HEK293T (cell line): Measurements from ENCODE around the gene CSGALNACT2.
"Not testable (repeated sequence)": the region's sequence is repeated elsewhere in the genome, so short reads cannot be mapped to it uniquely, and the experiment has no call there.

Source experiments
- CTCF ChIA-PET: fragments of 350-600 bp; formaldehyde crosslinking; extraction: SDS; loops from one replicate; lab custom pipeline; 2021; ENCODE audit warnings: antibody characterized with exemption, inconsistent platforms; lab: Yijun Ruan, JAX
- POLR2A ChIA-PET: fragments of 350-600 bp; formaldehyde crosslinking; extraction: SDS; loops from one replicate; lab custom pipeline; 2020; ENCODE audit warnings: antibody characterized with exemption, inconsistent platforms; lab: Yijun Ruan, JAX
- DNase-seq: peaks from one replicate; pipeline ENCODE4 v3.0.0; 2012; ENCODE audit warnings: mixed read lengths; ENCODE audit errors: extremely low spot score
- ARNT ChIP-seq: fragments of 450-650 bp; IDR thresholded peaks from 2 replicates; pipeline ENCODE4 v1.6.1; 2017; ENCODE audit warnings: mild to moderate bottlenecking
- BHLHE40 ChIP-seq: fragments of 450-650 bp; IDR thresholded peaks from 2 replicates; pipeline ENCODE4 v1.6.1; 2016; ENCODE audit warnings: mild to moderate bottlenecking, moderate library complexity, borderline replicate concordance
- CTBP1 ChIP-seq: fragments of 450-650 bp; IDR thresholded peaks from 2 replicates; pipeline ENCODE4 v1.6.1; 2016; ENCODE audit warnings: borderline replicate concordance
- ELF4 ChIP-seq: fragments of 450-650 bp; IDR thresholded peaks from 2 replicates; pipeline ENCODE4 v1.6.1; 2017; ENCODE audit warnings: antibody characterized with exemption
- FOXA1 ChIP-seq: fragments of 450-650 bp; IDR thresholded peaks from 2 replicates; pipeline ENCODE4 v1.6.1; 2016; ENCODE audit warnings: mild to moderate bottlenecking
- FOXK2 ChIP-seq: fragments of 450-650 bp; IDR thresholded peaks from 2 replicates; pipeline ENCODE4 v1.6.1; 2016; ENCODE audit warnings: mild to moderate bottlenecking
- FOXM1 ChIP-seq: fragments of 450-650 bp; IDR thresholded peaks from 2 replicates; pipeline ENCODE4 v1.6.1; 2017; ENCODE audit warnings: mild to moderate bottlenecking, borderline replicate concordance
- HDGF ChIP-seq: fragments of 450-650 bp; IDR thresholded peaks from 2 replicates; pipeline ENCODE4 v1.6.1; 2017; ENCODE audit warnings: antibody characterized with exemption, borderline replicate concordance
- L3MBTL2 ChIP-seq: fragments of 450-650 bp; conservative IDR thresholded peaks from 2 replicates; pipeline ENCODE4 v1.6.1; 2016; ENCODE audit warnings: mild to moderate bottlenecking
- LEF1 ChIP-seq: fragments of 450-650 bp; IDR thresholded peaks from 2 replicates; pipeline ENCODE4 v1.6.1; 2017; ENCODE audit warnings: mild to moderate bottlenecking, borderline replicate concordance
- NFRKB ChIP-seq: fragments of 450-650 bp; IDR thresholded peaks from 2 replicates; pipeline ENCODE4 v1.6.1; 2016; ENCODE audit warnings: mild to moderate bottlenecking, moderate library complexity
- PKNOX1 ChIP-seq: fragments of 450-650 bp; IDR thresholded peaks from 2 replicates; pipeline ENCODE4 v1.6.1; 2016
- SP1 ChIP-seq: fragments of 450-650 bp; IDR thresholded peaks from 2 replicates; pipeline ENCODE4 v1.6.1; 2017
- SUZ12 ChIP-seq: fragments of 450-650 bp; IDR thresholded peaks from 2 replicates; pipeline ENCODE4 v1.6.1; 2016; ENCODE audit warnings: mild to moderate bottlenecking
- TARDBP ChIP-seq: fragments of 450-650 bp; IDR thresholded peaks from 2 replicates; pipeline ENCODE4 v1.6.1; 2016
- ZNF384 ChIP-seq: fragments of 450-650 bp; IDR thresholded peaks from 2 replicates; pipeline ENCODE4 v1.6.1; 2016

Gene CSGALNACT2

GRCh38 chr10:43216931-43217562 is 78.8 kb downstream of the CSGALNACT2 start:
- POLR2A ChIA-PET = interaction anchor here (1.5 kb wide), 1 partner anchor 13 kb away, joined by 6 read pairs; no protein-coding TSS in a partner anchor
- TF ChIP-seq PKNOX1 = no peak
- TF ChIP-seq FOXA1 = no peak
- TF ChIP-seq TARDBP = no peak
- TF ChIP-seq SUZ12 = no peak
- TF ChIP-seq ELF4 = no peak
- no peak for TF ChIP-seq ARNT
- TF ChIP-seq HDGF = no peak
- no peak for TF ChIP-seq FOXM1
- TF ChIP-seq NFRKB = no peak
- TF ChIP-seq BHLHE40 = no peak
- TF ChIP-seq ZNF384 = no peak
- TF ChIP-seq FOXK2 = no peak
- CTCF ChIA-PET = no interaction called here
- no peak for DNase-seq

- CTCF ChIA-PET = no interaction called here
- POLR2A ChIA-PET = interaction anchor here (1.5 kb wide), 1 partner anchor 13 kb away, joined by 6 read pairs; no protein-coding TSS in a partner anchor
- TF ChIP-seq ZNF384 (no peak), TARDBP (no peak), SP1 (no peak), HDGF (no peak), CTBP1 (no peak), L3MBTL2 (no peak), ELF4 (no peak), FOXA1 (no peak), SUZ12 (no peak), BHLHE40 (no peak)
- DNase-seq = no peak
These were observed 79.4 kb downstream of the CSGALNACT2 start for GRCh38 chr10:43217563-43218205.

- ChIA-PET CTCF (no interaction called here), POLR2A (interaction anchor here (1.5 kb wide), 1 partner anchor 14 kb away, joined by 6 read pairs; no protein-coding TSS in a partner anchor)
- DNase-seq = no peak
- TF ChIP-seq FOXA1 (no peak), TARDBP (no peak), SP1 (no peak), HDGF (no peak), FOXM1 (no peak), ARNT (no peak), NFRKB (no peak), SUZ12 (no peak), LEF1 (no peak)
These were observed 80.1 kb downstream of the CSGALNACT2 start for GRCh38 chr10:43218206-43218950.

- ChIA-PET POLR2A (no interaction called here), CTCF (no interaction called here)
- no peak for TF ChIP-seq SP1
- TF ChIP-seq NFRKB = no peak
- TF ChIP-seq SUZ12 = no peak
- TF ChIP-seq L3MBTL2 = no peak
- no peak for TF ChIP-seq TARDBP
- TF ChIP-seq FOXK2 = no peak
- TF ChIP-seq PKNOX1 = no peak
- no peak for TF ChIP-seq BHLHE40
- no peak for TF ChIP-seq LEF1
- DNase-seq = no peak
These were observed 80.9 kb downstream of the CSGALNACT2 start for GRCh38 chr10:43218951-43219837.

- POLR2A ChIA-PET = no interaction called here
- no peak for TF ChIP-seq FOXK2
- no peak for TF ChIP-seq LEF1
- no peak for TF ChIP-seq FOXA1
- TF ChIP-seq TARDBP = no peak
- TF ChIP-seq PKNOX1 = no peak
- TF ChIP-seq ZNF384 = no peak
- no peak for TF ChIP-seq CTBP1
- TF ChIP-seq ELF4 = no peak
- TF ChIP-seq SP1 = no peak
- TF ChIP-seq FOXM1 = no peak
- no peak for TF ChIP-seq BHLHE40
- TF ChIP-seq SUZ12 = no peak
- TF ChIP-seq L3MBTL2 = no peak
- no peak for TF ChIP-seq ARNT
- TF ChIP-seq HDGF = no peak
- no peak for TF ChIP-seq NFRKB
- CTCF ChIA-PET = no interaction called here
- no peak for DNase-seq
These were observed 81.6 kb downstream of the CSGALNACT2 start for GRCh38 chr10:43219848-43220247.

GRCh38 chr10:43220251-43220650 is 82.0 kb downstream of the CSGALNACT2 start:
- DNase-seq, POLR2A ChIA-PET: not testable (repeated sequence)
- CTCF ChIA-PET = interaction anchor here (1.0 kb wide), 1 partner anchor 18 kb away, joined by 4 read pairs; no protein-coding TSS in a partner anchor
